HG03025 (cell line): ENCODE measurements around the gene KIF27.
"Not testable (repeated sequence)": the region's sequence is repeated elsewhere in the genome, so short reads cannot be mapped to it uniquely, and the experiment has no call there.

Experiments used
- ATAC-seq: cut with Tn5 transposase; IDR thresholded peaks from one replicate; pipeline ENCODE4 v1.9.1; 2021; ENCODE audit warnings: mild to moderate bottlenecking, moderate library complexity; ENCODE audit not compliant: unreplicated experiment, low FRiP score

The KIF27 gene

GRCh38 chr9:83817011-83817355 lies 104.2 kb downstream of the KIF27 start:
- ATAC-seq = not testable (repeated sequence)

DNA sequence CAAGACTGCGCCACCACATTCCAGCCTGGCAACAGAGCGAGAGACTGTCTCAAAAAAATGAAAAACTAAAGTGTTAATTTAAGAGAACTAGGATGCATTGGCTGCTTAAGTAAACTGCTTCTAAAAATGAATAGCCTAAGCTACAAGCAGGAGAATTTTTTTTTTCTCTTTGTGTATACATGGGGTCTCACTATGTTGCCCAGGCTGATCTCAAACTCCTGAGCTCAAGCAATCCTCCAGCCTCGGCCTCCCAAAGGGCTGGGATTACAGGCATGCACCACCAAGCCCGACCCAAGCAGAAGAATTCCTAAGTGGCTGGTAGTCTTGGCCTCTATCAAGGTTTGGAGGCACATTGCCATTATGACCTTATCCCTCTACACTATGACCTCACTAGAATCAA lies 106.1 kb downstream of the KIF27 start:
- not testable (repeated sequence) for ATAC-seq

- ATAC-seq = not testable (repeated sequence)
Measured at GRCh38 chr9:83809213-83809612, 112.0 kb downstream of the KIF27 start.

DNA sequence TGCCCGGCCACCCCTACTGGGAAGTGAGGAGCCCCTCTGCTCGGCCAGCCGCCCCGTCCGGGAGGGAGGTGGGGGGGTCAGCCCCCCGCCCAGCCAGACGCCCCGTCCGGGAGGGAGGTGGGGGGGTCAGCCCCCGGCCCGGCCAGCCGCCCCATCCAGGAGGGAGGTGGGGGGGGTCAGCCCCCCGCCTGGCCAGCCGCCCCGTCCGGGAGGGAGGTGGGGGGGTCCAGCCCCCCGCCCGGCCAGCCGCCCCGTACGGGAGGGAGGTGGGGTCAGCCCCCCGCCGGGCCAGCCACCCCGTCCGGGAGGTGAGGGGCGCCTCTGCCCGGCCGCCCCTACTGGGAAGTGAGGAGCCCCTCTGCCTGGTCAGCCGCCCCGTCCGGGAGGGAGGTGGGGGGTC lies 116.8 kb downstream of the KIF27 start:
- not testable (repeated sequence) for ATAC-seq

DNA sequence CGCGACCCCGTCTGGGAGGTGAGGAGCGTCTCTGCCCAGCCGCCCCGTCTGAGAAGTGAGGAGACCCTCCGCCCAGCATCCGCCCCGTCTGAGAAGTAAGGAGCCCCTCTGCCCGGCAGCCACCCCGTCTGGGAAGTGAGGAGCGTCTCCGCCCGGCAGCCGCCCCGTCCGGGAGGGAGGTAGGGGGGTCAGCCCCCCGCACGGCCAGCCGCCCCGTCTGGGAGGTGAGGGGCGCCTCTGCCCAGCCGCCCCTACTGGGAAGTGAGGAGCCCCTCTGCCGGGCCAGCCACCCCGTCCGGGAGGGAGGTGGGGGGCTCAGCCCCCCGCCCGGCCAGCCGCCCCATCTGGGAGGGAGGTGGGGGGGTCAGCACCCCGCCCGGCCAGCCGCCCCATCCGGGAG lies 117.3 kb downstream of the KIF27 start:
- not testable (repeated sequence) for ATAC-seq

- ATAC-seq = no peak
Measured at GRCh38 chr9:83800236-83801033, 120.8 kb downstream of the KIF27 start.

DNA sequence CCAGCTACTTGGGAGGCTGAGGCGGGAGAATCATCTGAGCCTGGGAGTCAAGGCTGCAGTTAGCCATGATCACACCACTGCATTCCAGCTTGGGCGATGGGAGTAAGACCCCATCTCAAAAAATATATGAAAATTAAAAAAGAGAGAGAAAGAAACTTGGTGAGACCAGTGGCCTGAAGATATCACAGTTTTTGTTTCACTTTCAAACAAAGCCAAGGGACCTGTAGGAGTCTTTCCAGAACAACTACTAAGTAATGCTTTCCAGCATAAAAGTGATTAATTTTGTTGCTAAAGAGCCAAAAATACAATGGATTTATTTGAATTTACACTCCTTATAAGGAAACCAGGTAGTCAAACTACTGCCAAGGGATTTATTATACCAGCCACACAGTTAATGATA lies 127.2 kb downstream of the KIF27 start:
- ATAC-seq = no peak

DNA sequence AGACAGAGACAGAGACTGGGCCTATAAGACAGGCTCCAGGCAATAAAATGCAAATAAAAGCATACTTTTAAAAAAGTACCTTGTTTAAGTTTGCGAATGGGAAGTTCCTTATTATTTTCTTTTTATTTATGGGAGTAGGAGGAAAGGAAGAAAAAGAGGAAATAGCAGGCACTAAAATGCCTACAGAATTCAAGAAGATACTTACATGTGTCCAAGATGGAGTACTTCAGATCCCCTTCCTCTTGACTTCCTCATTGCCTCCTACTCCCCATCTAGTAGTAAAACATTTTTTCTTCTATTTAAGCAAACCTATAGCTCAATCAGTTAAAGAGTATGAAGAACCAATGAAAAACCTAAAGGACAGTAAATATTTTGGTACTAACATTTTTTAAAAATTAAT lies 128.5 kb downstream of the KIF27 start:
- ATAC-seq = no peak
